ENCODE data around the gene SAG. TPM values are rescaled to one million over a fixed set of nuclear protein-coding genes. Genes with fewer than 3 reads are reported as not detected.

SAG gene
- total and polyA plus RNA-seq, 9 of the 15 experiments (the other 6 are each of a cell fraction or from before 2014, with no cell fraction given): 0.04 to 0.64 (median 0.31) TPM; not detected in 5

- TF ChIP-seq ZBTB40 (IDR thresholded peaks at IDR 0.05) (no peak), ZBTB40 (CRISPR knock-in tag; IDR thresholded peaks at IDR 0.05) (no peak), STAT6 (CRISPR knock-in tag; IDR thresholded peaks at IDR 0.05) (no peak), ZBTB17 (CRISPR knock-in tag; IDR thresholded peaks at IDR 0.05) (no peak), SIRT6 (IDR thresholded peaks at IDR 0.05; ENCODE audit: low read depth, low read length) (no peak), HMG20B (CRISPR knock-in tag; IDR thresholded peaks at IDR 0.05) (no peak), KAT8 (IDR thresholded peaks at IDR 0.05; ENCODE audit: low read depth) (no peak), ZSCAN29 (IDR thresholded peaks at IDR 0.05) (no peak), PTRF (tag; IDR thresholded peaks at IDR 0.05) (no peak), FOXP4 (CRISPR knock-in tag; IDR thresholded peaks at IDR 0.05; ENCODE audit: borderline replicate concordance) (no peak), KDM5B (IDR thresholded peaks at IDR 0.05; ENCODE audit: insufficient replicate concordance, low read depth, low read length) (no peak), CC2D1A (IDR thresholded peaks at IDR 0.05) (no peak)
- TF ChIP-seq, protein P1, sequence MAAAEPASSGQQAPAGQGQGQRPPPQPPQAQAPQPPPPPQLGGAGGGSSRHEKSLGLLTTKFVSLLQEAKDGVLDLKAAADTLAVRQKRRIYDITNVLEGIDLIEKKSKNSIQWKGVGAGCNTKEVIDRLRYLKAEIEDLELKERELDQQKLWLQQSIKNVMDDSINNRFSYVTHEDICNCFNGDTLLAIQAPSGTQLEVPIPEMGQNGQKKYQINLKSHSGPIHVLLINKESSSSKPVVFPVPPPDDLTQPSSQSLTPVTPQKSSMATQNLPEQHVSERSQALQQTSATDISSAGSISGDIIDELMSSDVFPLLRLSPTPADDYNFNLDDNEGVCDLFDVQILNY (CRISPR knock-in tag; IDR thresholded peaks at IDR 0.05): no peak
These were observed 45.6 kb upstream of the SAG start (continued) for GRCh38 chr2:233261819-233262555.
